Activated naive CD8-positive, alpha-beta T cell treated with anti-CD3 and anti-CD28 coated beads, Interleukin-2, amount 10 ng/mL, durations not matched to agents 7 days and 5 days (primary cell): ENCODE results near the gene LINGO3. TPM values are rescaled to one million over a fixed set of nuclear protein-coding genes. Genes with fewer than 3 reads are reported as not detected.

ENCODE experiments used
- ATAC-seq: fragments of 150-1000 bp; cut with Tn5 transposase; one replicate; pipeline ENCODE4 v1.10.0; 2021; ENCODE audit warnings: low read depth, moderate library complexity
- POLR2A ChIA-PET: fragments of 350-600 bp; sonication (Branson Sonifier 250); formaldehyde crosslinking; loops from one replicate; lab custom pipeline; 2021; ENCODE audit warnings: antibody characterized with exemption; lab: Charles Lee
- DNase-seq: peaks from one replicate; pipeline ENCODE4 v3.0.0; 2021
- H3K27ac Mint-ChIP-seq: one replicate; pipeline ENCODE4 v1.8.0; 2022; ENCODE audit warnings: mild to moderate bottlenecking, mixed read lengths
- H3K27me3 Mint-ChIP-seq: one replicate; pipeline ENCODE4 v1.8.0; 2022; ENCODE audit warnings: mild to moderate bottlenecking, moderate library complexity, mixed read lengths
- H3K36me3 Mint-ChIP-seq: one replicate; pipeline ENCODE4 v1.8.0; 2021; ENCODE audit warnings: mild to moderate bottlenecking, mixed read lengths
- H3K4me1 Mint-ChIP-seq: one replicate; pipeline ENCODE4 v1.8.0; 2021; ENCODE audit warnings: mixed read lengths
- H3K4me3 Mint-ChIP-seq: one replicate; pipeline ENCODE4 v1.8.0; 2022; ENCODE audit warnings: mild to moderate bottlenecking, moderate library complexity, mixed read lengths
- H3K9me3 Mint-ChIP-seq: one replicate; pipeline ENCODE4 v1.8.0; 2021; ENCODE audit warnings: mixed read lengths
- total RNA-seq, 2 experiments: library from RNA; stranded (reverse); gene quantifications; one replicate each; pipeline ENCODE4 v1.2.3, GENCODE V29; 2021

Gene LINGO3
- total RNA-seq, 2 experiments from 2014 or later, result 0.69 to 0.82 TPM

DNA sequence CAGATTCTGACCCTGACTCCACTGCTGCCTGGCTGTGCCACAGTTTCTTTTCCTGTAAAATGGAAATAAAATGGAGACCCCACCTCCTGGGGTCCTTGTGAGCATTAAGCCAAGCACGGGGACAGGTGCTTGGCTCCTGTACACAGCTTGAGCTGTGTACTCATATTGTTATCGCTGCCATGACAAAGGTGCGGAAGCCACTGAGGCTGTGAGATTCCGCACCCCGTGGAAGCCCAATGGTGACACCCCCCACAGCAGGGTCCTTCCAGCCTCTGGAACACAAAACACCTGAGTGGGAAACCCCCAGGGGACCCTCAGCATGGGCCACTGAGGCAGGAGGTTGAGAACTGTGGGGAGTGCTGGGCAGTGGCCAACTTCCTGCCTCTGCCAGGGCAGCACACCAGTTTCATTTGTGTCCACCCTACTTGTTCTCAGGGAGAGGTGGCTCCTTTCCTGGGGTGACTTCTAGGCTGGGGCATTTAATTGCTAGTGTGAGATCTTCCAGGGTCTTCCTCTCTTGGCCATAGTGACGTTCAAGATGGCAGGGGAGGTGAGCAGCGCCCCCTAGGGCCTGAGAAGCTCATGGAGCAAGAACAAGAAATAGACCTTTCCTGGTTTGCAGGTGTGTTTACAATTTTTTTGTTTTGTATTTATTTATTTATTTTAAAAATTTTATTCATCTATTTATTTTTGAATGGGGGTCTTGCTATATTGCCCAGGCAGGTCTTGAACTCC is 46.3 kb downstream of the LINGO3 start:
- ATAC-seq (peak; percentile 43), DNase-seq (peak; percentile 76)
- H3K27ac Mint-ChIP-seq, result no peak overlapping the region
- H3K36me3 Mint-ChIP-seq, result no peaks in the 10 kb centered on the region
- no peaks in the 10 kb centered on the region for H3K9me3 Mint-ChIP-seq
- no peak overlapping the region for H3K4me3 Mint-ChIP-seq
- H3K27me3 Mint-ChIP-seq, result no peaks in the 10 kb centered on the region
- POLR2A ChIA-PET, result interaction anchor here (0.8 to 2.3 kb wide), 5 partner anchors 9 to 71 kb away, joined by 3 to 15 read pairs (median 4); no protein-coding TSS in a partner anchor
- H3K4me1 Mint-ChIP-seq, result peaks cover 20% of the 10 kb centered on the region

DNA sequence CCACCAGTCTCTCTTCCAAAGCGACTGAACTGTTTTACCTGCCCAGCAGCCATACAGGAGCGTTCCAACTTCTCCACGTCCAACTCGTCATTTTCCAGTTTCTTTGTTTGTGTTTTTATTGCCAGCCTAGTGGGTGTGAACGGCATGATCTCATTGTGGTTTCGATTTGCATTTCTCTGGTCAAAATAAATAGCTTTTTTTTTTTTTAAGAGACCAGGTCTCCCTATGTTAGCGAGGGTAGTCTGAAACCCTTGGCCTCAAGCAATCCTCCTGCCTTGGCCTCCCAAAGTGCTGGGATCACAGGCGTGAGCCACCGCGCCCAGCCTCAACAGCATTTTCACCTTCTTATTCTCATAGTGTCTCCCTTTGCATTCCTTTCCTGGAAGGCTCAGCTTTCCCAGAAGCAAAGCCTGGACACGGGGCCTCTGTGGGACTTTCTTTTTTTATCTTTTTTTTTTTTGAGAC is 47.6 kb downstream of the LINGO3 start:
- Mint-ChIP-seq H3K4me1 (peaks cover 16% of the 10 kb centered on the region), H3K36me3 (no peaks in the 10 kb centered on the region), H3K27ac (no peak overlapping the region), H3K27me3 (no peaks in the 10 kb centered on the region), H3K4me3 (no peak overlapping the region), H3K9me3 (no peaks in the 10 kb centered on the region)
- POLR2A ChIA-PET, result interaction anchor here (0.6 to 2.9 kb wide), 7 partner anchors 9 to 72 kb away, joined by 3 to 43 read pairs (median 15); partner anchors contain the start of gene AMH
- ATAC-seq (no peak), DNase-seq (no peak)

DNA sequence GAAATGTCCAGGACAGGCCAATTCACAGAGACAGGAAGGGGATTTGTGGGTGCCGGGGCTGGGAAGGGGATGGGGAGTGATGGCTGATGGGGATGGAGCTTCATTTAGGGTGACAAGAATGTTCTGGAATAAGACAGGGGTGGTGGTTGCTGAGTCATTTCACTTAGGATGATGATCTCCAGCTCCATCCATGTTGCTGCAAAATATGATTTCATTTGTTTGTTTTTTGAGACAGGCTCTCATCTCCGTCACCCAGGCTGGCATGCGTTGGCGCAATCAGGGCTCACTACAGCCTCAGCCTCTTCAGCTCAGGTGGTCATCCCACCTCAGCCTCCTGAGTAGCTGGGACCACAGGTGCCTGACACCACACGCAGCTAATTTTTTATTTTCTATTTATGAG is 48.6 kb downstream of the LINGO3 start:
- POLR2A ChIA-PET, result interaction anchor here (0.6 to 2.9 kb wide), 5 partner anchors 9 to 373 kb away, joined by 3 to 43 read pairs (median 15); partner anchors contain the start of gene AMH
- no peak for DNase-seq
- Mint-ChIP-seq H3K4me1 (peaks cover 16% of the 10 kb centered on the region), H3K9me3 (no peaks in the 10 kb centered on the region), H3K36me3 (no peaks in the 10 kb centered on the region), H3K27me3 (peaks cover under 1% of the 10 kb centered on the region), H3K27ac (peak overlapping the region; percentile 76), H3K4me3 (no peak overlapping the region)
- ATAC-seq, result no peak

Other genes with a start within 250 kb of the LINGO3 start
- gene MOB3A, start 211.8 kb downstream of the LINGO3 start, total RNA-seq, result 100 to 1,000 TPM; 190 to 200 TPM
- 10 to 100 TPM; 16.0 to 17.7 TPM for gene IZUMO4, start 211.2 kb downstream of the LINGO3 start, total RNA-seq
- gene AP3D1, start 156.6 kb downstream of the LINGO3 start, total RNA-seq, result 10 to 100 TPM; 92.6 to 96.5 TPM
- gene DOT1L, start 144.2 kb downstream of the LINGO3 start, total RNA-seq, result 10 to 100 TPM; 50.1 to 56.2 TPM
- 10 to 100 TPM; 69.8 to 71.3 TPM for gene PLEKHJ1, start 71.8 kb downstream of the LINGO3 start, total RNA-seq
- 100 to 1,000 TPM; 171 TPM for gene SF3A2, start 71.3 kb downstream of the LINGO3 start, total RNA-seq
- 10 to 100 TPM in 1 of 2 experiments, 1 to 10 TPM in 1; 9.7 to 10.4 TPM for gene AMH, start 58.8 kb downstream of the LINGO3 start, total RNA-seq
- gene JSRP1, start 51.7 kb downstream of the LINGO3 start, total RNA-seq, result 1 to 10 TPM; 1.1 to 1.4 TPM
- gene PEAK3, start 26.0 kb downstream of the LINGO3 start, total RNA-seq, result under 1 TPM in 1 of 2 experiments, not detected in 1; 0.14 TPM
- gene LSM7, start 20.4 kb upstream of the LINGO3 start, total RNA-seq, result 100 to 1,000 TPM; 111 to 125 TPM
- gene SPPL2B, start 20.5 kb upstream of the LINGO3 start, total RNA-seq, result 100 to 1,000 TPM in 1 of 2 experiments, 10 to 100 TPM in 1; 90.6 to 101 TPM
- gene TMPRSS9, start 52.1 kb upstream of the LINGO3 start, total RNA-seq, result under 1 TPM in 1 of 2 experiments, not detected in 1; 0.22 TPM
- gene TIMM13, start 119.4 kb upstream of the LINGO3 start, total RNA-seq, result 10 to 100 TPM; 46.5 to 48.5 TPM
- 10 to 100 TPM; 74.9 to 83.3 TPM for gene LMNB2, start 148.8 kb upstream of the LINGO3 start, total RNA-seq
- gene GADD45B, start 168.0 kb upstream of the LINGO3 start, total RNA-seq, result 10 to 100 TPM; 83.1 to 85.4 TPM